Keratinocyte (primary cell): Measurements from ENCODE around the gene PDE4A.

Experiments used
- EZH2 ChIP-seq: IDR thresholded peaks from one replicate; pipeline ENCODE4 v1.6.1; 2012; ENCODE audit warnings: inconsistent platforms, mild to moderate bottlenecking, low read length, moderate library complexity
- TF ChIP-seq, protein P1 (sequence below), 3 experiments: IDR thresholded peaks in 1 of 3; conservative IDR thresholded peaks in 1 of 3; optimal IDR thresholded peaks in 1 of 3; 2 replicates in 2 of 3; 3 replicates in 1 of 3; pipeline versions ENCODE3 to v1.5.1; 2011; ENCODE audit warnings: low read length in 3 of 3, mild to moderate bottlenecking in 3 of 3, moderate library complexity in 2 of 3, control low read depth in 1 of 3, inconsistent platforms in 1 of 3; ENCODE audit not compliant: insufficient read depth in 2 of 3; ENCODE audit errors: extremely low read depth in 1 of 3

DNA sequence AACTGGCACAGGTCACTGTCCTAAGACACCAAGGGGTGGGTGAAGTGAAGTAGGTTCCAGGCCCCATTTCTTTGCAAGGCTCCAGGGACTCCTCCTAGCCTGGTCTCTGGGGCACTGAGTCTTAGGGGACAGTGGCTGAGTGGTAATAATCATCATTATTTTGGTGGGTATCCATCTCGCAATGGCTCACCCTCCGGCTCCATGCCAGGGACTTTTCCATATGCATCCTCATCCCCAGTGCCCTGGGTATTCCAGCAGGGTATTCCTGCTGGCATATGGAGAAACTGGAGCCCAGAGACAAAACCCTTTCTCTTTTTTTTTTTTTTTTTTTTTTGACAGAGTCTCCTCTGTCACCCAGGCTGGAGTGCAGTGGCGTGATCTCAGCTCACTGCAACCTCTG is 2.5 kb downstream of the PDE4A start:
- no peak for TF ChIP-seq EZH2
- TF ChIP-seq, protein P1, sequence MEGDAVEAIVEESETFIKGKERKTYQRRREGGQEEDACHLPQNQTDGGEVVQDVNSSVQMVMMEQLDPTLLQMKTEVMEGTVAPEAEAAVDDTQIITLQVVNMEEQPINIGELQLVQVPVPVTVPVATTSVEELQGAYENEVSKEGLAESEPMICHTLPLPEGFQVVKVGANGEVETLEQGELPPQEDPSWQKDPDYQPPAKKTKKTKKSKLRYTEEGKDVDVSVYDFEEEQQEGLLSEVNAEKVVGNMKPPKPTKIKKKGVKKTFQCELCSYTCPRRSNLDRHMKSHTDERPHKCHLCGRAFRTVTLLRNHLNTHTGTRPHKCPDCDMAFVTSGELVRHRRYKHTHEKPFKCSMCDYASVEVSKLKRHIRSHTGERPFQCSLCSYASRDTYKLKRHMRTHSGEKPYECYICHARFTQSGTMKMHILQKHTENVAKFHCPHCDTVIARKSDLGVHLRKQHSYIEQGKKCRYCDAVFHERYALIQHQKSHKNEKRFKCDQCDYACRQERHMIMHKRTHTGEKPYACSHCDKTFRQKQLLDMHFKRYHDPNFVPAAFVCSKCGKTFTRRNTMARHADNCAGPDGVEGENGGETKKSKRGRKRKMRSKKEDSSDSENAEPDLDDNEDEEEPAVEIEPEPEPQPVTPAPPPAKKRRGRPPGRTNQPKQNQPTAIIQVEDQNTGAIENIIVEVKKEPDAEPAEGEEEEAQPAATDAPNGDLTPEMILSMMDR (optimal IDR thresholded peaks at IDR 0.05 in 1 of 3, IDR thresholded peaks at IDR 0.05 in 1 of 3, conservative IDR thresholded peaks at IDR 0.05 in 1 of 3; ENCODE audit: extremely low read depth in 1 of 3, insufficient read depth in 2 of 3, low read length in 3 of 3), result no peak
